HG03039 (cell line): ENCODE results near the gene FNDC10.

Experiments
- ATAC-seq: cut with Tn5 transposase; IDR thresholded peaks from one replicate; pipeline ENCODE4 v1.9.1; 2021; ENCODE audit warnings: mild to moderate bottlenecking, moderate library complexity; ENCODE audit not compliant: unreplicated experiment

FNDC10 gene

GRCh38 chr1:1616045-1616790 lies 16.3 kb upstream of the FNDC10 start:
- ATAC-seq, result no peak

DNA sequence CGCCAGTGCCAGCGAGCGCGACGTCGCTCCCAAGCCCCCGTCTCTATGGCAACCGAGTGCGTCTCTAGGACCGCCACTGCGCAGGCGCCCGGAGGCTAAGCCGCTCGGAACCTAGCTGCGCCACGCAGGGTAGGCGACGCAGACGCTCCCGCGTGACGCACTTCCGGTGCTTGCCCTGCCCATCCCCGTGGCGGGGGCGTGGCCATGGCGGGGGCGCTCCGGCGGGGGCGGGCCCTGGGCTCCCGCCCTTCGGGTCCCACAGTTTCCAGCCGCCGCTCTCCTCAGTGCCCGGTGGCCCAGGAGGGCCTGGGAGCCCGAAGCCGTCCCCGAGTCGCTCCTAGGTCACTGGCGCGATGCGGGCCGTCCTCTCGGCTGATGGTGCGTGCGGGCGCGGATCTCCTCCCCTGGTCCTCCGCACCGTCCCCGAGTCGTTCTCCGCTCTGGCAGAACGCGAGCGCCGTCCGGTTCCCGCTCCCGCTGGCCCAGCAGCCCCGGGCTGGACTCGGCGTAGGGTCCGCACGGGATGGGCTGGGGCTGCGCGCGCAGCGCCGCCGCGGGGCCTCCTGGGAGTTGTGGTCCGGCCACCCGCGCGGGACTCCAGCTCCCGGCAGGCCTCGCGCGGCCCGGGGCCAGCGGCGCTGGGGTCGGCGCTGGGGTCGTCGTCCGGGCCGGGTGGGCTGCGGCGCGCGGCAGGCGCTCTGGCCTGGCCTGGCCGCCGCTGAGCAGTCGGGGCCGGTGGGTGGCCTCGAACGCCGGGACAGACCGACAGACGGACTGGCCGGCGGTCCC lies 15.5 kb upstream of the FNDC10 start, which contains the start of gene MIB2:
Gene MIB2, plus strand, starts transcription at position 245 of the 789 bp plus-strand sequence. CDS start 7,953 bp downstream, outside the sequence.
- ATAC-seq, result peak; percentile 78

DNA sequence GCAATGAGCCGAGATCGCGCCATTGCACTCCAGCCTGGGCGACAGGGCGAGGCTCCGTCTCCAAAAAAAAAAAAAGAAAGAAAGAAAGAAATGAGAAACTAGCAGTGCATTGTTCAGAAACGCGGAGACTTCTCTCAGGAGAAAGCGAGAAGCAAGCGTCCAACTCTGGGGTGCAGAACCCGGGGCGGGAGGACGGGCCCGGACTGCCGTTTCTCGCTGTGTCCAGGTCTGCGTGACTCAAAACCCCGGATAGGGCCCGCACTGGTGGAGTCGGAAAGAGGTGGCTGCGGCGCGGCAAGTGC lies 15.0 kb upstream of the FNDC10 start:
- no peak for ATAC-seq

GRCh38 chr1:1614204-1614953 lies 14.4 kb upstream of the FNDC10 start:
- ATAC-seq, result no peak

- no peak for ATAC-seq
Observed at GRCh38 chr1:1613509-1614082, 13.7 kb upstream of the FNDC10 start.

GRCh38 chr1:1612104-1612400 lies 12.1 kb upstream of the FNDC10 start:
- ATAC-seq, result no peak

GRCh38 chr1:1610796-1611195 lies 10.9 kb upstream of the FNDC10 start:
- no peak for ATAC-seq

GRCh38 chr1:1609822-1610485 lies 10.0 kb upstream of the FNDC10 start:
- ATAC-seq, result no peak

- no peak for ATAC-seq
Observed at GRCh38 chr1:1606232-1606631, 6.3 kb upstream of the FNDC10 start.

DNA sequence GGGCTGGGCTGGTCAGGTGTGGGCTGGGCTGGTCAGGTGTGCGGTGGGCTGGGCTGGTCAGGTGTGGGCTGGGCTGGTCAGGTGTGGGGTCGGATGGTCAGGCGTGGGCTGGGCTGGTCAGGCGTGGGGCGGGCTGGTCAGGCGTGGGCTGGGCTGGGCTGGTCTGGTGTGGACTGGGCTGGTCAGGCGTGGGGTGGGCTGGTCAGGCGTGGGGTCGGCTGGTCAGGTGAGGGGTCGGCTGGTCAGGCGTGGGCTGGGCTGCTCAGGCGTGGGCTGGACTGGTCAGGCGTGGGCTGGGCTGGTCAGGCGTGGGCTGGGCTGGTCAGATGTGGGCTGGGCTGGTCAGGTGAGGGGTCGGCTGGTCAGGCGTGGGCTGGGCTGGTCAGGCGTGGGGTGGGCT lies 5.8 kb upstream of the FNDC10 start:
- no peak for ATAC-seq

DNA sequence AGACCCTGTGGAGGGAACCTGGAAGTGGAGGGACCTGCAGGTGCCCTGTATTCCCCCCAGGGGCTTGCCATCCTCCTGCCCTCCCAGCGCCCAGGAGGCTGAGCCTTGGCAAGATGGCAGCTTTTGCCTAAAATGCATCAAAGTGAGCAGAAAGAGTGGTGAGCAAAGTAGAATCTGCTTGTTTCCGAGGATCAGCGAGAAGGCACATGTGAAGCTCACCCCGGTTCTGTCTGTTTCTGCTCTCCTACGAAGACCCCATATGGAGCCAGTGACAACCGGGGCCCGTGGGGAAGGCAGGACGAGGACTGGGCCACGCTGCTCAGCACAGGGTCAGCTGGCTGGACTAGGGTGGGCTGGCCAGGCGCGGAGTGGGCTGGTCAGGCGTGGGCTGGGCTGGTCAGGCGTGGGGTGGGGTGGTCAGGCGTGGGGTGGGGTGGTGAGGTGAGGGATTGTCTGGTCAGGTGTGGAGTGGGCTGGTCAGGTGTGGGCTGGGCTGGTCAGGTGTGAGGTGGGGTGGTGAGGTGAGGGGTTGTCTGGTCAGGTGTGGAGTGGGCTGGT lies 5.2 kb upstream of the FNDC10 start:
- ATAC-seq, result no peak

GRCh38 chr1:1604374-1605033 lies 4.6 kb upstream of the FNDC10 start:
- ATAC-seq, result no peak

DNA sequence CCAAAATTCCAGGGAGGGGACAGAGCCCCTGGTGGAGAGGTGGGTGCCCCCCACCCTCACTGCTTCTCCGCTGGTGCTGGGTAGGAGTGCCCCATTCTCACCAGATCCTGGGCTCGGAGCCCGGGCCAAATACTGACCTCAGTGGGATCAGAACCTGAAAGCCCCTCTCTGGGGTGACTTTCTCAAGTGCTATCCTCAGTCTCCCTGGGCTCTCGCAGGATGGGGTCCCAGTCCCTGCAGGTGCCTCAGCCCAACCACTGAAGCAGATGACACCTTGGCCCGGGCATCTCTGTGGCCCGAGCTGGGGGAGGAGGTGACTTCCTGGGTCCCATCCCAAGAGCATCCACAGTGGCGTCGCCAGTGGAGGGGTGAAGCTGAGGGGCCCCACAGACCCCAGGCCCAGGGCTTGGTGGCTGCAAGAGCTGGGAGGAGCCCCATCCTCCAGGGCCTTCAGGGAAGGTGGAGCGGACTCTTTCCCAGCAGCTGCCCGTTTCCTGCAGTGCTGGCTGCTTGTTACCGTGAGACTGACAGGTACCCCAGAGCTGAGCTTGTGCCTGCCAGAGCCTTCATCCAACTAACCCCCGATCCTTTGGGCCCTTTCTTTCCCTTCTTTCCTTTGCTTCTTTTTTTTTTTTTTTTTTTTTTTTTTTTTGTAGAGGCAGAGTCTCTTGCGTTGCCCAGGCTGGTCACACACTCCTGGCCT lies 3.9 kb upstream of the FNDC10 start:
- ATAC-seq, result no peak

DNA sequence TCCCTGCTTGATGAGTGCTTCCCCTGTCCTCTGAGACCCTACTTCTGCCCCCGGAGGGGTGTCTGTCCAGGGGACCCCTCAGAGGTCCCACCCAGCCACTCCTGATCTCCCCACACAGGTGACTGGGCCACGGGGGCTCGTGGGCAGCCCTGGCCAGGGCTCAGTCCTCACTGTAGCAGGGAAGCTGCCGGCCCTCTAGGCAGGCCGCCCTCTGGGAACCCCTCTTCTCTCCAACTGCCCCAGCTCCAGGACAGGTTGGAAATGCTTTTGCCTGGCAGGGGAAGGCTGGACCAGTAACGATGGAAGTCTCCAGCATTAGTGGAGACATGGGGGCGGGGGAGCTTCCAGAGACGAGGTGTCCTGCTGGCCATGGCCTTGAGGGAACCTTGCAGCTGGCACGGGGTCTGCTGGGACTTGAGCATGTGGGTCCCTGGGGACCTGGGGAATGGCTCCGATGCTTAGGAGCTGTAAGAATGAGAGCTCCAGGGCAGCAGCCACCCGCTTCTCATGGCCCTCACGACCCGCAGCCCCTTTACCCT lies 3.1 kb upstream of the FNDC10 start:
- ATAC-seq, result no peak

- ATAC-seq, result no peak
Observed at GRCh38 chr1:1602304-1602967, 2.5 kb upstream of the FNDC10 start.

GRCh38 chr1:1601564-1602303 lies 1.8 kb upstream of the FNDC10 start:
- no peak for ATAC-seq

DNA sequence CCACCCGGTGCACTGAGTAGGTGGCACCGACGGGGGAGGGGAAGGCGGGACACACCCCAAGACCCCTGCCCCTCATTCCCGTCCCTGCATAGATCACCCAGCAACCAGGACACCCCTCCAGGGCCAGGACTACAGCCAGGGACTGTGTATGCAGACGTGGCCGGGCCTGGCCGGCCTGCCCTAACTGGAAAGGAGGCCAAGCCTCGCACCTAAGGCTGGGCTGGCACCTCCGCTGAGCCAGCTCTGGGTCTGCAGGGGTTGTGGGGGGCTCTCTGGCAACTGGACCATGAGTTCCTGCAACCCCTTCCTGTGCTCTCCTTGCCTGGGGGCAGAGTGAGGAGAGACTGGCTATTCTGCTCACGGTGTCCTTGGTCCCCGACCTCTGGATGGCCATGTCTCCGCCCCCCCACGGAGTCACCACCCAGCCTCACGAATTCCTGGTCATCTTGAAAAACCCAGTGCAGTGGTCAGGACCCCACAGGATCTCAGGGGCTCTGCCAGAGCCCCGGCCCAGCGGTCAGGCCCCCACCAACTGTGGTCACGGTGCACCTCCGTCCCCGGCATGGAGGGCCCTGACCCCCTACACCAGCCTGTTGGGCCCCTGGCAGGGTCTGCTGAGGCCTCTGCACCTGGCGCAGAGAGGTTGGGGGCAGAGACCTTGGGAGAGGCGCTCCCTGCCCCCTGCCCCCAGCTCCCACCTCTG lies 1.1 kb upstream of the FNDC10 start:
- no peak for ATAC-seq
